Measurements from ENCODE around the gene KCNQ1. TPM values are rescaled to one million over a fixed set of nuclear protein-coding genes. Genes with fewer than 3 reads are reported as not detected.
A peak's percentile ranks its signal among the peaks of the same experiment; 100 is the strongest.

The KCNQ1 gene
- total RNA-seq, 1 experiment from 2014 or later, result 2.5 TPM

DNA sequence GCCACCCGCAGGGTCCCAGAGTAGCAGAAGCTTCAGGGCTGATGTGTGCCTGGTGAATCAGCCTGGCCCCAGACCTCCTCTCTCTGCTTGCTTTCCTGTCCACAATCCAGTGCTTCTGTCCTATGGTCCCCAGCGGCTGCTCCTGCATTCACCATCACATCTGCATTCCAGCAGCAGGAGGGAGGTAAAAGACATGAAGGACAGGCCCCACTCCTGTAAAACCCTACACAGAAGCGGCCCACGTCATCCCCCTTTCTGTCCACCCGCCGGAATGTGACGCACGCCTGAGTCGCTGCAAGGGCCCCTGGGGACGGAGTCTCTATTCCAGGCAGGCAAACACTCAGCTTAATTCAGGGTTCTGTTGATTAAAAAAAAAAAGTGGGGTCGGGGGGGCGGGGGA lies 382.4 kb downstream of the KCNQ1 start:
- H3K27ac Mint-ChIP-seq, result no peak overlapping the region
- no peak overlapping the region for H3K4me3 Mint-ChIP-seq
- H3K9me3 Mint-ChIP-seq, result peaks cover 37% of the 10 kb centered on the region
- POLR2A ChIA-PET, result no interaction called here
- peaks cover 12% of the 10 kb centered on the region for H3K4me1 Mint-ChIP-seq
- DNase-seq (ENCODE audit: low spot score), result no peak
- CTCF ChIA-PET, result interaction anchor here (0.6 kb wide), 1 partner anchor 518 kb away, joined by 3 read pairs; no protein-coding TSS in a partner anchor
- H3K36me3 Mint-ChIP-seq, result peaks cover 32% of the 10 kb centered on the region
- ATAC-seq, result no peak
- peaks cover 62% of the 10 kb centered on the region for H3K27me3 Mint-ChIP-seq (ENCODE audit: low read depth)
- TF ChIP-seq, protein P1, sequence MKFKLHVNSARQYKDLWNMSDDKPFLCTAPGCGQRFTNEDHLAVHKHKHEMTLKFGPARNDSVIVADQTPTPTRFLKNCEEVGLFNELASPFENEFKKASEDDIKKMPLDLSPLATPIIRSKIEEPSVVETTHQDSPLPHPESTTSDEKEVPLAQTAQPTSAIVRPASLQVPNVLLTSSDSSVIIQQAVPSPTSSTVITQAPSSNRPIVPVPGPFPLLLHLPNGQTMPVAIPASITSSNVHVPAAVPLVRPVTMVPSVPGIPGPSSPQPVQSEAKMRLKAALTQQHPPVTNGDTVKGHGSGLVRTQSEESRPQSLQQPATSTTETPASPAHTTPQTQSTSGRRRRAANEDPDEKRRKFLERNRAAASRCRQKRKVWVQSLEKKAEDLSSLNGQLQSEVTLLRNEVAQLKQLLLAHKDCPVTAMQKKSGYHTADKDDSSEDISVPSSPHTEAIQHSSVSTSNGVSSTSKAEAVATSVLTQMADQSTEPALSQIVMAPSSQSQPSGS (CRISPR knock-in tag; IDR thresholded peaks at IDR 0.05; ENCODE audit: borderline replicate concordance, low read depth), result no peak
- TF ChIP-seq TP53 (CRISPR knock-in tag; IDR thresholded peaks at IDR 0.05) (no peak), GRHL2 (CRISPR knock-in tag; IDR thresholded peaks at IDR 0.05; ENCODE audit: insufficient replicate concordance, severe bottlenecking) (no peak), GABPB1 (CRISPR knock-in tag; IDR thresholded peaks at IDR 0.05) (no peak), KAT7 (CRISPR knock-in tag; IDR thresholded peaks at IDR 0.05; ENCODE audit: borderline replicate concordance) (no peak), ETV6 (CRISPR knock-in tag; IDR thresholded peaks at IDR 0.05) (no peak)
- TF ChIP-seq, protein P2, sequence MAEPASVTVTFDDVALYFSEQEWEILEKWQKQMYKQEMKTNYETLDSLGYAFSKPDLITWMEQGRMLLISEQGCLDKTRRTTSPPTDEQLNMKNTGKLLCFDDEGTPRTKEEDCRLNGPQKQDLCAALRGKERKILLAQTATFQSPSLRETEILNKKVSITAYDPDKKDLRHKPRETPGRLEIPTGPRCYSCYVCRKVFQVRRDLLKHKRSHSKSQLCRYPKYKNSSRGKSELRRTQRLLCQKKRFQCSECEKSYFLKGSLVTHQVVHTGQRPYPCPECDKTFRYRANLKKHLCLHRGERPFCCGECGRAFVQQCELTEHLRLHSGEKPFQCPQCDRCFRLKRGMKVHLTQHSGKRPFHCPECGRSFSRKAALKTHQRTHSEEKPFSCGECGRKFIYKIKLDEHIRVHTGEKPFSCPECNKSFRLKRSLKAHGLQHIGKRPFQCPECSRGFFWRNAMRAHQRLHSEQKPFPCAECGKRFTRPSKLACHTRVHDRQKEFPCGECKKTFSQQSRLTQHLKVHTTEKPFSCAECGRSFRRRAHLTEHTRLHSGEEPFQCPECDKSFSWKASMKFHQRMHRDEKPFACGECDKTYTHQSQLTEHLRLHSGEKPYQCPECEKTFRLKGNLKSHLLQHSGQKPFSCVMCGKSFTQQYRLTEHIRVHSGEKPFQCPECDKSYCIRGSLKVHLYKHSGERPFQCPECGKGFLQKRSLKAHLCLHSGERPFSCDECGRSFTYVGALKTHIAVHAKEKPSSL (CRISPR knock-in tag; conservative IDR thresholded peaks at IDR 0.05), result no peak
- TF ChIP-seq, protein P3, sequence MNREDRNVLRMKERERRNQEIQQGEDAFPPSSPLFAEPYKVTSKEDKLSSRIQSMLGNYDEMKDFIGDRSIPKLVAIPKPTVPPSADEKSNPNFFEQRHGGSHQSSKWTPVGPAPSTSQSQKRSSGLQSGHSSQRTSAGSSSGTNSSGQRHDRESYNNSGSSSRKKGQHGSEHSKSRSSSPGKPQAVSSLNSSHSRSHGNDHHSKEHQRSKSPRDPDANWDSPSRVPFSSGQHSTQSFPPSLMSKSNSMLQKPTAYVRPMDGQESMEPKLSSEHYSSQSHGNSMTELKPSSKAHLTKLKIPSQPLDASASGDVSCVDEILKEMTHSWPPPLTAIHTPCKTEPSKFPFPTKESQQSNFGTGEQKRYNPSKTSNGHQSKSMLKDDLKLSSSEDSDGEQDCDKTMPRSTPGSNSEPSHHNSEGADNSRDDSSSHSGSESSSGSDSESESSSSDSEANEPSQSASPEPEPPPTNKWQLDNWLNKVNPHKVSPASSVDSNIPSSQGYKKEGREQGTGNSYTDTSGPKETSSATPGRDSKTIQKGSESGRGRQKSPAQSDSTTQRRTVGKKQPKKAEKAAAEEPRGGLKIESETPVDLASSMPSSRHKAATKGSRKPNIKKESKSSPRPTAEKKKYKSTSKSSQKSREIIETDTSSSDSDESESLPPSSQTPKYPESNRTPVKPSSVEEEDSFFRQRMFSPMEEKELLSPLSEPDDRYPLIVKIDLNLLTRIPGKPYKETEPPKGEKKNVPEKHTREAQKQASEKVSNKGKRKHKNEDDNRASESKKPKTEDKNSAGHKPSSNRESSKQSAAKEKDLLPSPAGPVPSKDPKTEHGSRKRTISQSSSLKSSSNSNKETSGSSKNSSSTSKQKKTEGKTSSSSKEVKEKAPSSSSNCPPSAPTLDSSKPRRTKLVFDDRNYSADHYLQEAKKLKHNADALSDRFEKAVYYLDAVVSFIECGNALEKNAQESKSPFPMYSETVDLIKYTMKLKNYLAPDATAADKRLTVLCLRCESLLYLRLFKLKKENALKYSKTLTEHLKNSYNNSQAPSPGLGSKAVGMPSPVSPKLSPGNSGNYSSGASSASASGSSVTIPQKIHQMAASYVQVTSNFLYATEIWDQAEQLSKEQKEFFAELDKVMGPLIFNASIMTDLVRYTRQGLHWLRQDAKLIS (CRISPR knock-in tag; IDR thresholded peaks at IDR 0.05; ENCODE audit: borderline replicate concordance), result no peak

DNA sequence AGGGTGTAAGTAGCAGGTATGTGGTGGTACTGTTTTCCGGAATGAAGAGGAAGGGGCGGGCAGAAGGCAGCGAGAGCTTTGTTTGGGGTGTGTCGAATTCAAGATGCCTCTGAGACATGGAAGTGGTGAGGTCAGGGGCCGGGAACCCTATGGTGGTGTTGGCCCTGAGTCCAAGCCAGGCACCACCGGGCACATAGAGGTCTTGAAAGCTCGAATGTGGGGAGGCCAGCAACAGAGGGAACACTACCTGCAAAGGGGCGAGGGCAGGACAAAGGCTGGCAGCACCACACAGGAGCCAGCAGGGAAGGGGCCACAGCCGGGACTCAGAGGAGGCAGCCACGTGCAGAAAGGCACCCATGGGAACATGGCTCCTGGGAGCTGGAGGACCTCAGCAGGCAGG lies 383.0 kb downstream of the KCNQ1 start:
- TF ChIP-seq EMX1 (CRISPR knock-in tag; IDR thresholded peaks at IDR 0.05) (no peak), ZNF671 (CRISPR knock-in tag; IDR thresholded peaks at IDR 0.05) (no peak), NFYB (CRISPR knock-in tag; conservative IDR thresholded peaks at IDR 0.05; ENCODE audit: low read depth) (no peak), ELF4 (CRISPR knock-in tag; IDR thresholded peaks at IDR 0.05; ENCODE audit: low read depth) (no peak)
- TF ChIP-seq, protein P1 (CRISPR knock-in tag; IDR thresholded peaks at IDR 0.05; ENCODE audit: borderline replicate concordance, low read depth), result no peak
- ATAC-seq, result no peak
- POLR2A ChIA-PET, result no interaction called here
- Mint-ChIP-seq H3K4me3 (no peak overlapping the region), H3K27me3 (ENCODE audit: low read depth) (peaks cover 57% of the 10 kb centered on the region), H3K27ac (no peak overlapping the region), H3K9me3 (peaks cover 32% of the 10 kb centered on the region), H3K4me1 (peaks cover 12% of the 10 kb centered on the region), H3K36me3 (peaks cover 30% of the 10 kb centered on the region)
- CTCF ChIA-PET, result no interaction called here
- DNase-seq (ENCODE audit: low spot score), result no peak

DNA sequence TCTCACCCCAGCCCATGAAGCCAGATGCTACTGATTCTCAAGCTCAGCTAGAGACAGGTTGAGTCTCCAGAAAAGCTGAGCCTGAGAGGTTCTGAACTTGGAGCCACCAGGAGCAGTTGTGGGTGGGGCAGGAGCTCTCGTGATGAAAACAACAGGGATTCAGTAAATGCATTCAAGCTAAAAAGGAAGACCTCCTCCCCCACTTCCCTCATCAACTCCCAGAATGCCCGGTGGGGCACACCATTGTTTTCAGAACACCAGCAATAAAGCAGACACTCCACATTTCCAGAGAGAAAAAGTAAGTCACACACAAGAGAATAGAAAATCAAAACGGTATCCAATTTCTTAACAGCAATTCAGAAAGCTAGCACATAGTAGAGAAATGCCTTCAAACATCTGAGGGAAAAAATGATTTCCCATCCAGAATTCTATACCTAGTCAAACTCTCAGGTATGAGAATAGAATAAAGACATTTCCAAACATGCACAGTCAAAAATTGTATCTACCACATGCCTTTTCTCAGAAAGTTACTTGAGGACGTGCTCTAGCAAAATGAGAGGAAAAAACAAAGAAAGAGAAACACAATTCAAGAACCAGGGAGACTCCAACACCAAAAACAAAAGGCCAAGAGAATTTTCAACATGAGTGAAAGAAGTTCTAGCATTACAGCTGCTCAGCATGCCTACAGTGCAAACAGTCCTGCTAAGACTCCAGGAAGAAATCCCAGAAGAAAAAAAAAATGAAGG lies 383.9 kb downstream of the KCNQ1 start:
- Mint-ChIP-seq H3K36me3 (peaks cover 21% of the 10 kb centered on the region), H3K27me3 (ENCODE audit: low read depth) (peaks cover 50% of the 10 kb centered on the region), H3K4me1 (peaks cover 12% of the 10 kb centered on the region), H3K27ac (no peak overlapping the region), H3K4me3 (no peak overlapping the region), H3K9me3 (peaks cover 22% of the 10 kb centered on the region)
- TF ChIP-seq, protein P4, sequence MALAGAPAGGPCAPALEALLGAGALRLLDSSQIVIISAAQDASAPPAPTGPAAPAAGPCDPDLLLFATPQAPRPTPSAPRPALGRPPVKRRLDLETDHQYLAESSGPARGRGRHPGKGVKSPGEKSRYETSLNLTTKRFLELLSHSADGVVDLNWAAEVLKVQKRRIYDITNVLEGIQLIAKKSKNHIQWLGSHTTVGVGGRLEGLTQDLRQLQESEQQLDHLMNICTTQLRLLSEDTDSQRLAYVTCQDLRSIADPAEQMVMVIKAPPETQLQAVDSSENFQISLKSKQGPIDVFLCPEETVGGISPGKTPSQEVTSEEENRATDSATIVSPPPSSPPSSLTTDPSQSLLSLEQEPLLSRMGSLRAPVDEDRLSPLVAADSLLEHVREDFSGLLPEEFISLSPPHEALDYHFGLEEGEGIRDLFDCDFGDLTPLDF (CRISPR knock-in tag; IDR thresholded peaks at IDR 0.05), result no peak
- peak; percentile 87 for TF ChIP-seq GTF2I (CRISPR knock-in tag; conservative IDR thresholded peaks at IDR 0.05)
- DNase-seq (ENCODE audit: low spot score), result no peak
- CTCF ChIA-PET, result no interaction called here
- no peak for ATAC-seq
- POLR2A ChIA-PET, result no interaction called here

All from WTC11 (cell line).